PFSK-1 (cell line): ENCODE results near the gene RTRAF.

ENCODE experiments used
- FOXP2 ChIP-seq: optimal IDR thresholded peaks from 2 replicates; pipeline ENCODE3; 2011; ENCODE audit warnings: borderline replicate concordance, control low read depth, inconsistent platforms; ENCODE audit not compliant: insufficient read depth; ENCODE audit errors: extremely low read length, extremely low read depth
- POLR2AphosphoS5 ChIP-seq: IDR thresholded peaks from 2 replicates; pipeline ENCODE4 v1.6.1; 2012; ENCODE audit warnings: low read depth, mild to moderate bottlenecking, control low read depth, low read length, moderate library complexity
- SIN3A ChIP-seq: IDR thresholded peaks from 2 replicates; pipeline ENCODE4 v1.6.1; 2012; ENCODE audit warnings: mild to moderate bottlenecking, low read length, moderate library complexity, borderline replicate concordance; ENCODE audit not compliant: insufficient read depth
- TAF1 ChIP-seq: IDR thresholded peaks from 2 replicates; pipeline ENCODE4 v1.6.1; 2012; ENCODE audit warnings: low read length, control low read depth, borderline replicate concordance; ENCODE audit not compliant: insufficient read depth
- TF ChIP-seq, protein P1 (sequence below), 2 experiments: IDR thresholded peaks; 2 replicates each; pipeline versions ENCODE4 v1.6.1 to v1.8.0; 2011 to 2012; ENCODE audit warnings: low read depth in 2 of 2, low read length in 2 of 2, control low read depth in 1 of 2, inconsistent platforms in 1 of 2, mild to moderate bottlenecking in 1 of 2, moderate library complexity in 1 of 2; ENCODE audit not compliant: insufficient read depth in 1 of 2

Gene RTRAF

DNA sequence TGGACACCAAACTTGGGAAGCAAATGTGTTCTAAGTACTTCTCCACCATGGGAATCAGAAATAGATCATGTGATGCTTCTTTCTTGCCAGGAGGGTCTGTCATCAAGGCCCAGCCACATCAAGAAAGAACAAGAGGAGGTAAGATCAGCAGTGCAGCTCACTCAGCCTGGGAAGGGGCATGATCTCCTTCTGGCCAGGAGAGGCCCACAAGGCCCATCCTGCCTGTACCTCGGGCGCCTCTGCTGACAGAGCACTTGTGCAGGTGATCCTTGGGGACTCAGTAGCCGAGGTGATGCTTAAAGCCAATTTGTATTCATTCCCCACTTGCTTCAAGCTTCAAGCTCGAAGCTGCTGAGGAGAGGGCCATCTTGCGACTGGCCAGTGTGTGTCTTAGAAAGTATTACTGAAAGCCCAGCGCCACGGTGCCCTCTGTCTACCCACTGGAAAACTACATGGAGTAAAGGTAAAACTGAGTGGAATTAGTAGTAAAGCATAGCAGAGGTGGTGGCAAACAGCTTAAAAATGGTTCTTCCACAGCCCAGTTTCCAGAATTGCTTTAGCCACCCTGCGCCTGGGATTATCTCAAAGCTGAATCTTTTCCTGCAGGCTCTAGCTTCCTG lies 26.2 kb downstream of the RTRAF start:
- TF ChIP-seq TAF1 (no peak), POLR2AphosphoS5 (no peak), SIN3A (no peak), FOXP2 (no peak)
- TF ChIP-seq, protein P1, sequence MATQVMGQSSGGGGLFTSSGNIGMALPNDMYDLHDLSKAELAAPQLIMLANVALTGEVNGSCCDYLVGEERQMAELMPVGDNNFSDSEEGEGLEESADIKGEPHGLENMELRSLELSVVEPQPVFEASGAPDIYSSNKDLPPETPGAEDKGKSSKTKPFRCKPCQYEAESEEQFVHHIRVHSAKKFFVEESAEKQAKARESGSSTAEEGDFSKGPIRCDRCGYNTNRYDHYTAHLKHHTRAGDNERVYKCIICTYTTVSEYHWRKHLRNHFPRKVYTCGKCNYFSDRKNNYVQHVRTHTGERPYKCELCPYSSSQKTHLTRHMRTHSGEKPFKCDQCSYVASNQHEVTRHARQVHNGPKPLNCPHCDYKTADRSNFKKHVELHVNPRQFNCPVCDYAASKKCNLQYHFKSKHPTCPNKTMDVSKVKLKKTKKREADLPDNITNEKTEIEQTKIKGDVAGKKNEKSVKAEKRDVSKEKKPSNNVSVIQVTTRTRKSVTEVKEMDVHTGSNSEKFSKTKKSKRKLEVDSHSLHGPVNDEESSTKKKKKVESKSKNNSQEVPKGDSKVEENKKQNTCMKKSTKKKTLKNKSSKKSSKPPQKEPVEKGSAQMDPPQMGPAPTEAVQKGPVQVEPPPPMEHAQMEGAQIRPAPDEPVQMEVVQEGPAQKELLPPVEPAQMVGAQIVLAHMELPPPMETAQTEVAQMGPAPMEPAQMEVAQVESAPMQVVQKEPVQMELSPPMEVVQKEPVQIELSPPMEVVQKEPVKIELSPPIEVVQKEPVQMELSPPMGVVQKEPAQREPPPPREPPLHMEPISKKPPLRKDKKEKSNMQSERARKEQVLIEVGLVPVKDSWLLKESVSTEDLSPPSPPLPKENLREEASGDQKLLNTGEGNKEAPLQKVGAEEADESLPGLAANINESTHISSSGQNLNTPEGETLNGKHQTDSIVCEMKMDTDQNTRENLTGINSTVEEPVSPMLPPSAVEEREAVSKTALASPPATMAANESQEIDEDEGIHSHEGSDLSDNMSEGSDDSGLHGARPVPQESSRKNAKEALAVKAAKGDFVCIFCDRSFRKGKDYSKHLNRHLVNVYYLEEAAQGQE (IDR thresholded peaks at IDR 0.05; ENCODE audit: insufficient read depth in 1 of 2, low read depth in 2 of 2, low read length in 2 of 2): no peak

DNA sequence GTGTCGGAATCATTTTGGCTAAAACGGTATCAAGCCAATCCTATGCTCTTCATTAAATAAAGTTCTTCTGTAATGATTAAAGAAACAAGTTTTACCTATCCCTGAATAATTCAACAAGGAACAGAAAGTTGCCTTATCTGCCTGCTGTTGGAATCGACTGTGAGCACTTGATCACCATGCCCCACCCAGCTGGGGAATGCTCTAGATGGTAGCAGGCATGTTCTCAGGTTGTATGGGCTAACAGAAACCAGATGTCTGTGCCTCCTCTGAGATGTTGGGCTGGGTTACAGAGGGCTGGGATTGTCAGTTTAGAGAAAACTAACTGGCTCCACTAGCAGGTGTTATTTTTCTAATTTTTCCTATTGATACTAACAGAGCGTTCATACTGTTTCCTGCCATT lies 28.9 kb downstream of the RTRAF start:
- TF ChIP-seq SIN3A (no peak), TAF1 (no peak), POLR2AphosphoS5 (no peak)

DNA sequence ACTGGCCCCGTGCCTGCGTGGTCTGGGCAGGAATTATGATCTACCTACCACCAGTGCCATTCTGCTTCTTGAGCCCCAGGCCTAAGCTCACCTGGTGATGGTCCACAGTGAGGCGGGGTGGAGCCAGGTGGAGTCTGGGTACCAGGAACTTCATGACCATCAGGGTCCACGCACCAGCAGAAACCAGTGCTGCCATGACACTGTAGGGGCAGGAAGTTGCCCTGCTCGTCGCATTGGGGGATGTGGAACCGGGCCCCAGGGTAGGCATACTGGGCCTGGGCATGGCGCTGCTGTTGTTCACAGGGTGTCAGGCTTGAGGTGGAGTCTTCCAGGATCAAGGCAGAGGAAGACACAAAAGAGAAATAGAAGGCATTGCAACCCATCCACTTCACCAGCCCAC lies 29.6 kb downstream of the RTRAF start:
- no peak for TF ChIP-seq POLR2AphosphoS5
- TF ChIP-seq, protein P1 (IDR thresholded peaks at IDR 0.05; ENCODE audit: insufficient read depth in 1 of 2, low read depth in 2 of 2, low read length in 2 of 2): no peak
- TF ChIP-seq TAF1: no peak
- TF ChIP-seq FOXP2: no peak
- TF ChIP-seq SIN3A: no peak

GRCh38 chr14:52020161-52020714 lies 30.9 kb downstream of the RTRAF start:
- TF ChIP-seq TAF1 (no peak), POLR2AphosphoS5 (no peak), FOXP2 (no peak), SIN3A (no peak)
- TF ChIP-seq, protein P1 (IDR thresholded peaks at IDR 0.05; ENCODE audit: insufficient read depth in 1 of 2, low read depth in 2 of 2, low read length in 2 of 2): no peak

GRCh38 chr14:52020866-52021717 lies 31.7 kb downstream of the RTRAF start:
- TF ChIP-seq FOXP2: no peak
- TF ChIP-seq SIN3A: no peak
- TF ChIP-seq, protein P1 (IDR thresholded peaks at IDR 0.05; ENCODE audit: insufficient read depth in 1 of 2, low read depth in 2 of 2, low read length in 2 of 2): no peak
- no peak for TF ChIP-seq POLR2AphosphoS5
- no peak for TF ChIP-seq TAF1
